H1 (cell line): ENCODE measurements around the gene ATP6V0D1.

ENCODE experiments used
- ATF2 ChIP-seq: IDR thresholded peaks from 2 replicates; pipeline ENCODE4 v1.6.1; 2012; ENCODE audit warnings: low read length, inconsistent platforms
- CTCF ChIP-seq, 3 experiments: IDR thresholded peaks; 1 replicate in 2 of 3; 2 replicates in 1 of 3; pipeline versions ENCODE4 v1.5.1 to v1.6.1; 2011; ENCODE audit warnings: low read length in 3 of 3, mild to moderate bottlenecking in 3 of 3, inconsistent platforms in 2 of 3, low read depth in 1 of 3, moderate library complexity in 1 of 3; ENCODE audit not compliant: insufficient read depth in 1 of 3; ENCODE audit errors: control extremely low read depth in 1 of 3
- EZH2 ChIP-seq: fragments of 200-600 bp; sonication (generic); IDR thresholded peaks from 2 replicates; pipeline ENCODE4 v1.7.1; 2012; ENCODE audit warnings: low read depth, mild to moderate bottlenecking, moderate library complexity, low read length, inconsistent platforms; ENCODE audit not compliant: severe bottlenecking
- GTF2F1 ChIP-seq: IDR thresholded peaks from 2 replicates; pipeline ENCODE4 v1.6.1; 2012; ENCODE audit warnings: low read depth, low read length, improper control_type of control experiment, borderline replicate concordance
- JUND ChIP-seq: IDR thresholded peaks from 2 replicates; pipeline ENCODE4 v1.6.1; 2011; ENCODE audit warnings: mild to moderate bottlenecking, improper control_type of control experiment, low read length
- KDM1A ChIP-seq: fragments of 200-600, 300-600 bp; sonication (generic); IDR thresholded peaks from 2 replicates; pipeline ENCODE4 v1.7.1; 2016; ENCODE audit warnings: mild to moderate bottlenecking, low read length, borderline replicate concordance
- POLR2A ChIP-seq, 2 experiments: IDR thresholded peaks; 1 replicate in 1 of 2; 2 replicates in 1 of 2; pipeline ENCODE4 v1.6.1; 2011; ENCODE audit warnings: low read depth in 2 of 2, low read length in 2 of 2, mild to moderate bottlenecking in 2 of 2; ENCODE audit errors: control extremely low read depth in 1 of 2
- POLR2AphosphoS5 ChIP-seq: IDR thresholded peaks from 2 replicates; pipeline ENCODE4 v1.6.1; 2011; ENCODE audit warnings: low read depth, low read length
- RAD21 ChIP-seq, 2 experiments: IDR thresholded peaks in 1 of 2; conservative IDR thresholded peaks in 1 of 2; 2 replicates each; pipeline ENCODE4 v1.6.1; 2011; ENCODE audit warnings: low read depth in 2 of 2, low read length in 2 of 2, improper control_type of control experiment in 1 of 2, inconsistent platforms in 1 of 2, mild to moderate bottlenecking in 1 of 2, moderate library complexity in 1 of 2
- RBBP5 ChIP-seq: IDR thresholded peaks from 2 replicates; pipeline ENCODE4 v1.7.1; 2012; ENCODE audit warnings: low read depth, mild to moderate bottlenecking, inconsistent platforms, low read length, moderate library complexity, borderline replicate concordance
- TAF7 ChIP-seq: optimal IDR thresholded peaks from 2 replicates; pipeline ENCODE3; 2011; ENCODE audit warnings: low read depth, mild to moderate bottlenecking, inconsistent platforms, low read length, moderate library complexity, borderline replicate concordance
- TCF12 ChIP-seq: IDR thresholded peaks from 2 replicates; pipeline ENCODE4 v1.6.1; 2011; ENCODE audit warnings: low read depth, mild to moderate bottlenecking, low read length
- ZNF274 ChIP-seq: IDR thresholded peaks from 2 replicates; pipeline ENCODE4 v1.7.0; 2012; ENCODE audit warnings: low read length, borderline replicate concordance; ENCODE audit errors: extremely low read depth

- TF ChIP-seq POLR2AphosphoS5 (no peak), EZH2 (no peak), RAD21 (IDR thresholded peaks at IDR 0.05 in 1 of 2, conservative IDR thresholded peaks at IDR 0.05 in 1 of 2; ENCODE audit: low read depth in 2 of 2, low read length in 2 of 2) (no peak), CTCF (IDR thresholded peaks at IDR 0.05; ENCODE audit: control extremely low read depth in 1 of 3, insufficient read depth in 1 of 3, low read depth in 1 of 3, low read length in 3 of 3) (no peak), GTF2F1 (no peak), RBBP5 (no peak), ATF2 (no peak), ZNF274 (no peak), TAF7 (no peak), JUND (no peak), POLR2A (IDR thresholded peaks at IDR 0.05; ENCODE audit: control extremely low read depth in 1 of 2, low read depth in 2 of 2, low read length in 2 of 2) (no peak), KDM1A (no peak), TCF12 (no peak)
These were observed 18.1 kb upstream of the ATP6V0D1 start for GRCh38 chr16:67499106-67499505.
